ENCODE data around the gene SDS. TPM values are rescaled to one million over a fixed set of nuclear protein-coding genes. Genes with fewer than 3 reads are reported as not detected.

SDS gene
- total and polyA plus RNA-seq, 2 of the 13 experiments (the other 11 are each of a cell fraction or from before 2014, with no cell fraction given) = not detected

- TF ChIP-seq RERE (CRISPR knock-in tag; IDR thresholded peaks at IDR 0.05; ENCODE audit: low read depth) (peak; percentile 46; the same call in 1 of the 2 replicates), NFKBIZ (CRISPR knock-in tag; IDR thresholded peaks at IDR 0.05) (no peak), ZNF503 (CRISPR knock-in tag; IDR thresholded peaks at IDR 0.05) (0 out of 2 replicates have a peak, but pooled peaks have one; percentile 33), KDM1A (CRISPR knock-in tag; IDR thresholded peaks at IDR 0.05) (peak; percentile 78; the same call in 1 of the 2 replicates), HOXA3 (CRISPR knock-in tag; IDR thresholded peaks at IDR 0.05) (peak; percentile 34; the same call in 1 of the 2 replicates), MLX (CRISPR knock-in tag; IDR thresholded peaks at IDR 0.05) (no peak), ZNF282 (IDR thresholded peaks at IDR 0.05; ENCODE audit: partially characterized antibody) (no peak), THRA (CRISPR knock-in tag; IDR thresholded peaks at IDR 0.05; ENCODE audit: borderline replicate concordance) (peak; percentile 35; the same call in 1 of the 2 replicates), CREB1 (IDR thresholded peaks at IDR 0.05) (no peak), CREB1 (CRISPR knock-in tag; IDR thresholded peaks at IDR 0.05) (no peak), KDM4B (CRISPR knock-in tag; IDR thresholded peaks at IDR 0.05) (no peak), ZNF687 (CRISPR knock-in tag; IDR thresholded peaks at IDR 0.05) (peak; percentile 79), SP4 (CRISPR knock-in tag; IDR thresholded peaks at IDR 0.05) (peak; percentile 33; the same call in 1 of the 2 replicates), ZNF441 (CRISPR knock-in tag; IDR thresholded peaks at IDR 0.05; ENCODE audit: borderline replicate concordance) (no peak), ZFP36 (IDR thresholded peaks at IDR 0.05; ENCODE audit: borderline replicate concordance, low read depth, low read length, partially characterized antibody) (peak; percentile 67), BORCS8-MEF2B (CRISPR knock-in tag; IDR thresholded peaks at IDR 0.05) (0 out of 2 replicates have a peak, but pooled peaks have one; percentile 55)
Observed at GRCh38 chr12:113418213-113418879, 14.7 kb upstream of the SDS start (continued).
